NB4 (cell line): ENCODE results near the gene CCDC187.

ENCODE experiments used
- MYC ChIP-seq: IDR thresholded peaks from 2 replicates; pipeline ENCODE4 v1.6.1; 2011; ENCODE audit warnings: low read depth, low read length
- POLR2A ChIP-seq: IDR thresholded peaks from 2 replicates; pipeline ENCODE4 v1.6.1; 2011; ENCODE audit warnings: mild to moderate bottlenecking; ENCODE audit not compliant: insufficient read length; ENCODE audit errors: extremely low read depth
- TF ChIP-seq, protein P1 (sequence below): IDR thresholded peaks from one replicate; pipeline ENCODE4 v1.5.1; 2012; ENCODE audit warnings: low read depth, low read length

DNA sequence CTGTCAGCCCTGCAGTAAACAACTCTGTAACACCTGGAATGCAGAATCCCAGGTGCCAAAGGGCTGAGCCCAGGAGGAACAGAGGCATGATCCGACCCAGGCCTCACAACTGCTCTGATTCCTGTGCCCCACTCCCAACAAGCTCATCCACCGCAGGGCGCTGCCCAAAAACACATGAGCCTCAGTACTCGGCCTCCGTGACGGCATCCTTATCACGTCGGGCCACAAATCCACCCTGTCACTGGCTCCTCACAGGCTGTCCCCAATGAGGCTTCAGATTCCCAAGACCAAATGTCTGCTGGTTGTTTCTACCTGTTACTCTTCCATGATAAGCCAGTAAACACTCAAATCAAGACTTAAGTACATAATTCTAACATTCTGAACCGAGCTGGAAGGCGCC is 73.5 kb downstream of the CCDC187 start:
- TF ChIP-seq, protein P1, sequence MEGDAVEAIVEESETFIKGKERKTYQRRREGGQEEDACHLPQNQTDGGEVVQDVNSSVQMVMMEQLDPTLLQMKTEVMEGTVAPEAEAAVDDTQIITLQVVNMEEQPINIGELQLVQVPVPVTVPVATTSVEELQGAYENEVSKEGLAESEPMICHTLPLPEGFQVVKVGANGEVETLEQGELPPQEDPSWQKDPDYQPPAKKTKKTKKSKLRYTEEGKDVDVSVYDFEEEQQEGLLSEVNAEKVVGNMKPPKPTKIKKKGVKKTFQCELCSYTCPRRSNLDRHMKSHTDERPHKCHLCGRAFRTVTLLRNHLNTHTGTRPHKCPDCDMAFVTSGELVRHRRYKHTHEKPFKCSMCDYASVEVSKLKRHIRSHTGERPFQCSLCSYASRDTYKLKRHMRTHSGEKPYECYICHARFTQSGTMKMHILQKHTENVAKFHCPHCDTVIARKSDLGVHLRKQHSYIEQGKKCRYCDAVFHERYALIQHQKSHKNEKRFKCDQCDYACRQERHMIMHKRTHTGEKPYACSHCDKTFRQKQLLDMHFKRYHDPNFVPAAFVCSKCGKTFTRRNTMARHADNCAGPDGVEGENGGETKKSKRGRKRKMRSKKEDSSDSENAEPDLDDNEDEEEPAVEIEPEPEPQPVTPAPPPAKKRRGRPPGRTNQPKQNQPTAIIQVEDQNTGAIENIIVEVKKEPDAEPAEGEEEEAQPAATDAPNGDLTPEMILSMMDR = no peak
- TF ChIP-seq POLR2A = no peak
- no peak for TF ChIP-seq MYC
